ENCODE data around the gene EEIG2.

The EEIG2 gene

DNA sequence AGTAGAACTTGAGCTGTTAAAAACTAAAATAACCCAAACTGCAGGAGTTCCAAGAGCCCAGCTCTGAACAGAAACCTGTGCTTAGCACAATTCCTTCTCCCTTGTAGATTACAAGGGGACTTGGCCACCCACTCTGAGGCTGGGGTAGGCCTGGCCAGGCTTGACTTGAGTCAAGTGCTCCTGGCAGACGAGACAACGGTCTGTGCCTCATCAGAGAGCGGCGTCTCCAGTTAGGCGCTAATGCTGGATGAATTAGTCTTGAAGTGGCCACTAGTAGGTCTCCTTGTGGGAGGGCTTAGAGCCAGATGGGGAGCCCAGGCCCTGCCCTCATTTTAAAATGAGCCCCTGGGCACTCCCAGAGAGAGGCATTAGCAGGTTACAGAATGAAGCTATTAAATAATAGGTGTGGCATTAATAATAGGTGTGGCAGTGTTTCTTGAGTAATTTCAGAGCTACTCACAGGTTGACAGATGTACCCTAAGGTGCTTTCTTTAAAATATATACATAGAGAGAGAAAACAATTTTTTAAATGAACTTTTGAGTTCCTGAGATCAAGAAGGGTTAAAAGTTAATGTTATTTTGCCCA lies 1.1 kb downstream of the EEIG2 start:
- DNase-seq (ENCODE audit: low read depth), result no peak
- peak overlapping the region; percentile 56 for H3K4me3 ChIP-seq (ENCODE audit: low read depth, low read length)
- TF ChIP-seq, protein P1, sequence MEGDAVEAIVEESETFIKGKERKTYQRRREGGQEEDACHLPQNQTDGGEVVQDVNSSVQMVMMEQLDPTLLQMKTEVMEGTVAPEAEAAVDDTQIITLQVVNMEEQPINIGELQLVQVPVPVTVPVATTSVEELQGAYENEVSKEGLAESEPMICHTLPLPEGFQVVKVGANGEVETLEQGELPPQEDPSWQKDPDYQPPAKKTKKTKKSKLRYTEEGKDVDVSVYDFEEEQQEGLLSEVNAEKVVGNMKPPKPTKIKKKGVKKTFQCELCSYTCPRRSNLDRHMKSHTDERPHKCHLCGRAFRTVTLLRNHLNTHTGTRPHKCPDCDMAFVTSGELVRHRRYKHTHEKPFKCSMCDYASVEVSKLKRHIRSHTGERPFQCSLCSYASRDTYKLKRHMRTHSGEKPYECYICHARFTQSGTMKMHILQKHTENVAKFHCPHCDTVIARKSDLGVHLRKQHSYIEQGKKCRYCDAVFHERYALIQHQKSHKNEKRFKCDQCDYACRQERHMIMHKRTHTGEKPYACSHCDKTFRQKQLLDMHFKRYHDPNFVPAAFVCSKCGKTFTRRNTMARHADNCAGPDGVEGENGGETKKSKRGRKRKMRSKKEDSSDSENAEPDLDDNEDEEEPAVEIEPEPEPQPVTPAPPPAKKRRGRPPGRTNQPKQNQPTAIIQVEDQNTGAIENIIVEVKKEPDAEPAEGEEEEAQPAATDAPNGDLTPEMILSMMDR (IDR thresholded peaks at IDR 0.05; ENCODE audit: low read depth, low read length, missing control alignments), result peak; percentile 29

DNA sequence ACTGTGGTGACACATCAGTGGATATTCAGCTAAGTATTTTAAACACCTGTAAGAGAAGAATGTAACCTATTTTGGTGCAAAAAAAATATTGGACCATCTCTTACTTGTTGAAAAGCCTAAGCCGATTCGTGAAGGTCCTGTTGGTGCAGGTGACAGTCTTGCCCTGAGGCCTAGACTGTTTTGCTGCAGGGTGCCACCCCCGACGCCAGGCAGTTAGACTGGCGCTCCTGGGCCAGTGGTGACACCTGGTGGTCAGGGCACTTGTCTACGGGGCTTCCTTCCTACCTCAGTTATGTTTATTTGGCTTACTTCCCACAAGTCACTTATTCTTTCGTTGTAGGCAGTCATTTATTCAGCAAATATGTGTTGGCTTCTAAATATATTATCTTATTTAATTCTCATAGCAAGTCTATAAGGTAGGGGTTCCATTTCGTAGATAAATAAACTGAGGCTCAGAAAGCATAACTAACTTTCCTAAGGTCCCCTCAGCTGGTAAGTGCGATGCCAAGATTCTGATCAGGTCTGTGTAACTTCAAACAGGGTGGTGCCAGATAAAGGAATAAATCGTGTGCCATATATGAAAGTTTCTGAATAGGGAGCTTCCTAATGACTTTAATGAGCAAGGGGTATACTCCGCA lies 1.9 kb downstream of the EEIG2 start:
- DNase-seq (ENCODE audit: low read depth), result peak; percentile 55
- TF ChIP-seq, protein P1 (IDR thresholded peaks at IDR 0.05; ENCODE audit: low read depth, low read length, missing control alignments), result peak; percentile 91

DNA sequence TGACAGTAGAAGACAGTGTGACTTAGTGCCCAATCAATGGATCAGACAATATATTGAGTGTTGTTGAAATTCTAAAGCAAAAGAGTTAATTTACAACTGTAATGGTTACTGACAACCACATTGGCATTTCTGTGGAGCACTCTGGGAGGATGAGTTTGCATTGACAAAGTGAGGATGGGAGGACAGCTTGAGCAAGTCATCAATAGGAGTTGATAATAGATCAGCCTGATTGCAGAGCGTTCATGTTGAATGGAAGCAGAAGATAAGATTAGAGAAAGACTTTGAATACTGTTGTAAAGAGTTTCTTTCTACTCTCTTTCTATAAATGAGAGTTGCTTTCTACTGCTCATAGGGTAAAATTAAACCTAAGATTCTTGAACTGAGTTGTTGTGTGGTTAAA lies 3.9 kb downstream of the EEIG2 start:
- no peak for DNase-seq (ENCODE audit: low read depth)
- TF ChIP-seq, protein P1 (IDR thresholded peaks at IDR 0.05; ENCODE audit: low read depth, low read length, missing control alignments), result no peak
- no peak overlapping the region for H3K4me3 ChIP-seq (ENCODE audit: low read depth, low read length)

More for the DNA sequence above, 1.9 kb downstream of the EEIG2 start:
- no peak overlapping the region for H3K4me3 ChIP-seq (ENCODE audit: low read depth, low read length)

DNA sequence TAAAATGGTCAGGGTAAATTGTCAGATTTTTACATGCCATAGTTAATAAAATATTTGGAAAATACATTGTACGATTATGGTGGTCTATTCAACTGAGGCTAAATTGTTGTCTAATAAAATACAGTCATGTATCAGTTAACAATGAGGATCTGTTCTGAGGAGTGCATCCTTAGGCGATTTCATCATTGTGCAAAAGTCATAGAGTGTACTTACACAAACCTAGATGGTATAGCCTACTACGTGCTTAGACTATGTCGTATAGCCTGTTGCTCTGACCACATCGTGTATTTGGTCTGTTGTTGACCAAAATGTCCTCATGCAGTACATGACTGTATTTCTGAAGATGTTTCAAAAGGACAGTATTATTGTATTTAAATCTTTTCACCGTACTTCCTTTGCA lies 5.2 kb downstream of the EEIG2 start:
- DNase-seq (ENCODE audit: low read depth), result no peak
- TF ChIP-seq, protein P1 (IDR thresholded peaks at IDR 0.05; ENCODE audit: low read depth, low read length, missing control alignments), result no peak
- H3K4me3 ChIP-seq (ENCODE audit: low read depth, low read length), result no peak overlapping the region

DNA sequence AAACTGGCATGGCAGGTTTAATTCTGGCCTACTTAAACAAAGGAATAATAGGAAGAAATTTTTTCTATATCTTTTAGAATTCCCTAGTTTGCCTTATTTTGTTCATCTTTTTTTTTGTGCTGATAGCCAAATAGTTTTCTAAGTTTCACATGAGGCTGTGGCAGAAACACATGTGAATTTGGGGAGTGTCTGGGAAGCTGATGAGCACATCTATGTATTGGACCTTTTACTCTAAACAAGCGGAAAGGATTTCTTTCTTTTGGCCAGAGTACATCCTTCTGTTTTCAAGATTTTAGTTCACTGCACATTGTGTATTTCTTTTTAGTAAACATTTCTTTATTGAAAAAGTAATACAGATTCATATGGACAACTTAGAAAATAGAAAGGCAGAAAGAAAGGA lies 5.6 kb downstream of the EEIG2 start:
- TF ChIP-seq, protein P1 (IDR thresholded peaks at IDR 0.05; ENCODE audit: low read depth, low read length, missing control alignments), result no peak
- no peak for DNase-seq (ENCODE audit: low read depth)
- no peak overlapping the region for H3K4me3 ChIP-seq (ENCODE audit: low read depth, low read length)

DNA sequence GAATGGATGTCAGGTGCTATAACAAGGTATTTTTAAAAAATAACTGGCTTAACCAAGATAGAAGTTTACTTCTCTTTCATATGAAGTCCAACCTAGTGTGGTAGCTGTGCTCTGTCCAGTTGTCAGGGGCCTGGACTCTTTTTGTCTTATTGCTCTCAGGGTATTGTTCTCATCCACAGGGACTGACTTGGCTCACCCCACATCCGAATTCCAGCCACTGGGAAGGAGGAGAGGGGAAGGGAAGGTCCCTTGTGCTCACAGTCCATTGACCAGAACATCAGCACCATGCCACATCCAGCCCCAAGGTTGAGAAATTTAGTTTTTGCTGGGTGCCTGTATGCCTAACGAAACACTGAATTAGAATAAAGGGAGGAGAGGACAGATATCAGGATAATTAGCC lies 8.7 kb downstream of the EEIG2 start:
- TF ChIP-seq, protein P1 (IDR thresholded peaks at IDR 0.05; ENCODE audit: low read depth, low read length, missing control alignments), result no peak
- no peak for DNase-seq (ENCODE audit: low read depth)

More for the DNA sequence above, 8.7 kb downstream of the EEIG2 start:
- no peak overlapping the region for H3K4me3 ChIP-seq (ENCODE audit: low read depth, low read length)

Measured in GM12864 (cell line).